ENCODE measurements around the gene STK33. TPM values are rescaled to one million over a fixed set of nuclear protein-coding genes. Genes with fewer than 3 reads are reported as not detected.

STK33 gene
- total and polyA plus RNA-seq, 2 donors (not counting 1 experiment from before 2014, with no cell fraction given), result 1.7 to 3.3 TPM

- DNase-seq (ENCODE audit: low read depth in 2 of 2), result no peak
- Histone ChIP-seq H3K36me3 (ENCODE audit: control insufficient read depth, insufficient read depth, low read length) (no peaks in the 10 kb centered on the region), H3K9ac (ENCODE audit: insufficient read depth, low read length) (no peak overlapping the region), H3K79me2 (ENCODE audit: control insufficient read depth, insufficient read depth, low read length) (no peaks in the 10 kb centered on the region), H3K27me3 (ENCODE audit: control insufficient read depth, insufficient read depth, low read length) (no peaks in the 10 kb centered on the region), H3K4me1 (ENCODE audit: control insufficient read depth, extremely low read depth, insufficient read depth, low read length) (no peaks in the 10 kb centered on the region), H2AFZ (ENCODE audit: low read length) (no peak overlapping the region), H3K4me2 (ENCODE audit: extremely low read depth, insufficient read depth, low read length) (no peak overlapping the region), H3K9me3 (ENCODE audit: control insufficient read depth, insufficient read depth, low read depth, low read length) (no peaks in the 10 kb centered on the region), H3K27ac (ENCODE audit: insufficient read depth, low read length) (no peak overlapping the region), H3K4me3 (replicated peaks in 1 of 4; ENCODE audit: control extremely low read depth in 1 of 4, insufficient read depth in 1 of 4, low read depth in 3 of 4, low read length in 4 of 4) (no peak overlapping the region), H4K20me1 (ENCODE audit: control insufficient read depth, extremely low read depth, insufficient read depth, low read length) (no peaks in the 10 kb centered on the region)
- TF ChIP-seq CTCF (conservative IDR thresholded peaks at IDR 0.05 in 1 of 2, IDR thresholded peaks at IDR 0.05 in 1 of 2; ENCODE audit: low read depth in 1 of 2, low read length in 2 of 2) (no peak), EZH2 (IDR thresholded peaks at IDR 0.05; ENCODE audit: low read length, missing control alignments) (no peak)
These were observed 206.3 kb downstream of the STK33 start for GRCh38 chr11:8387693-8388092.

GRCh38 chr11:8387141-8387540, 206.9 kb downstream of the STK33 start:
- Histone ChIP-seq H3K79me2 (ENCODE audit: control insufficient read depth, insufficient read depth, low read length) (no peaks in the 10 kb centered on the region), H3K9ac (ENCODE audit: insufficient read depth, low read length) (no peak overlapping the region), H3K36me3 (ENCODE audit: control insufficient read depth, insufficient read depth, low read length) (no peaks in the 10 kb centered on the region), H2AFZ (ENCODE audit: low read length) (no peak overlapping the region), H3K27me3 (ENCODE audit: control insufficient read depth, insufficient read depth, low read length) (no peaks in the 10 kb centered on the region), H3K27ac (ENCODE audit: insufficient read depth, low read length) (no peak overlapping the region), H3K4me1 (ENCODE audit: control insufficient read depth, extremely low read depth, insufficient read depth, low read length) (no peaks in the 10 kb centered on the region), H4K20me1 (ENCODE audit: control insufficient read depth, extremely low read depth, insufficient read depth, low read length) (no peaks in the 10 kb centered on the region), H3K9me3 (ENCODE audit: control insufficient read depth, insufficient read depth, low read depth, low read length) (no peaks in the 10 kb centered on the region), H3K4me2 (ENCODE audit: extremely low read depth, insufficient read depth, low read length) (no peak overlapping the region), H3K4me3 (replicated peaks in 1 of 4; ENCODE audit: control extremely low read depth in 1 of 4, insufficient read depth in 1 of 4, low read depth in 3 of 4, low read length in 4 of 4) (no peak overlapping the region)
- no peak for DNase-seq (ENCODE audit: low read depth in 2 of 2)
- no peak for TF ChIP-seq CTCF (conservative IDR thresholded peaks at IDR 0.05 in 1 of 2, IDR thresholded peaks at IDR 0.05 in 1 of 2; ENCODE audit: low read depth in 1 of 2, low read length in 2 of 2)
- no peak for TF ChIP-seq EZH2 (IDR thresholded peaks at IDR 0.05; ENCODE audit: low read length, missing control alignments)

- no peak overlapping the region for H2AFZ ChIP-seq (ENCODE audit: low read length)
- H3K27ac ChIP-seq (ENCODE audit: insufficient read depth, low read length), result no peak overlapping the region
- H3K4me1 ChIP-seq (ENCODE audit: control insufficient read depth, extremely low read depth, insufficient read depth, low read length), result no peaks in the 10 kb centered on the region
- no peaks in the 10 kb centered on the region for H3K9me3 ChIP-seq (ENCODE audit: control insufficient read depth, insufficient read depth, low read depth, low read length)
- H3K4me3 ChIP-seq (replicated peaks in 1 of 4; ENCODE audit: control extremely low read depth in 1 of 4, insufficient read depth in 1 of 4, low read depth in 3 of 4, low read length in 4 of 4), result no peak overlapping the region
- no peak overlapping the region for H3K4me2 ChIP-seq (ENCODE audit: extremely low read depth, insufficient read depth, low read length)
- H4K20me1 ChIP-seq (ENCODE audit: control insufficient read depth, extremely low read depth, insufficient read depth, low read length), result no peaks in the 10 kb centered on the region
- no peak overlapping the region for H3K9ac ChIP-seq (ENCODE audit: insufficient read depth, low read length)
- no peak for TF ChIP-seq CTCF (conservative IDR thresholded peaks at IDR 0.05 in 1 of 2, IDR thresholded peaks at IDR 0.05 in 1 of 2; ENCODE audit: low read depth in 1 of 2, low read length in 2 of 2)
- TF ChIP-seq EZH2 (IDR thresholded peaks at IDR 0.05; ENCODE audit: low read length, missing control alignments), result no peak
- no peaks in the 10 kb centered on the region for H3K27me3 ChIP-seq (ENCODE audit: control insufficient read depth, insufficient read depth, low read length)
- H3K79me2 ChIP-seq (ENCODE audit: control insufficient read depth, insufficient read depth, low read length), result no peaks in the 10 kb centered on the region
- no peaks in the 10 kb centered on the region for H3K36me3 ChIP-seq (ENCODE audit: control insufficient read depth, insufficient read depth, low read length)
- DNase-seq (ENCODE audit: low read depth in 2 of 2), result no peak
These were observed 207.7 kb downstream of the STK33 start for GRCh38 chr11:8386134-8386864.
